Nephron progenitor cell (in vitro differentiated cells): Measurements from ENCODE around the gene VENTX.
"Not testable (repeated sequence)": the region's sequence is repeated elsewhere in the genome, so short reads cannot be mapped to it uniquely, and the experiment has no call there.

Source experiments
- DNase-seq: peaks from one replicate; pipeline ENCODE4 v3.0.0; 2021
- H3K27ac Mint-ChIP-seq: 2 replicates; pipeline ENCODE4 v1.8.0; 2021; ENCODE audit warnings: mild to moderate bottlenecking, moderate library complexity, mixed read lengths
- H3K27me3 Mint-ChIP-seq: 2 replicates; pipeline ENCODE4 v1.8.0; 2021; ENCODE audit warnings: mild to moderate bottlenecking, low read depth, mixed read lengths; ENCODE audit not compliant: poor library complexity
- H3K36me3 Mint-ChIP-seq: 2 replicates; pipeline ENCODE4 v1.8.0; 2021; ENCODE audit warnings: low read depth, mixed read lengths
- H3K4me1 Mint-ChIP-seq: 2 replicates; pipeline ENCODE4 v1.8.0; 2021; ENCODE audit warnings: mixed read lengths
- H3K4me3 Mint-ChIP-seq: 2 replicates; pipeline ENCODE4 v1.8.0; 2021; ENCODE audit warnings: mild to moderate bottlenecking, moderate library complexity, mixed read lengths
- H3K9me3 Mint-ChIP-seq: 2 replicates; pipeline ENCODE4 v1.8.0; 2021; ENCODE audit warnings: mild to moderate bottlenecking, moderate library complexity, mixed read lengths
- TF ChIP-seq, protein P1 (sequence below): fragments of 200-600 bp; sonication (generic); IDR thresholded peaks from 2 replicates; pipeline ENCODE4 v1.5.0; 2021; ENCODE audit warnings: antibody characterized with exemption

Gene VENTX

GRCh38 chr10:133262696-133263095, 25.0 kb downstream of the VENTX start:
- Mint-ChIP-seq H3K4me3 (peak overlapping the region; percentile 76), H3K9me3 (no peaks in the 10 kb centered on the region), H3K27me3 (peaks cover 14% of the 10 kb centered on the region), H3K36me3 (no peaks in the 10 kb centered on the region), H3K4me1 (peaks cover 28% of the 10 kb centered on the region), H3K27ac (no peak overlapping the region)
- no peak for DNase-seq
- TF ChIP-seq, protein P1, sequence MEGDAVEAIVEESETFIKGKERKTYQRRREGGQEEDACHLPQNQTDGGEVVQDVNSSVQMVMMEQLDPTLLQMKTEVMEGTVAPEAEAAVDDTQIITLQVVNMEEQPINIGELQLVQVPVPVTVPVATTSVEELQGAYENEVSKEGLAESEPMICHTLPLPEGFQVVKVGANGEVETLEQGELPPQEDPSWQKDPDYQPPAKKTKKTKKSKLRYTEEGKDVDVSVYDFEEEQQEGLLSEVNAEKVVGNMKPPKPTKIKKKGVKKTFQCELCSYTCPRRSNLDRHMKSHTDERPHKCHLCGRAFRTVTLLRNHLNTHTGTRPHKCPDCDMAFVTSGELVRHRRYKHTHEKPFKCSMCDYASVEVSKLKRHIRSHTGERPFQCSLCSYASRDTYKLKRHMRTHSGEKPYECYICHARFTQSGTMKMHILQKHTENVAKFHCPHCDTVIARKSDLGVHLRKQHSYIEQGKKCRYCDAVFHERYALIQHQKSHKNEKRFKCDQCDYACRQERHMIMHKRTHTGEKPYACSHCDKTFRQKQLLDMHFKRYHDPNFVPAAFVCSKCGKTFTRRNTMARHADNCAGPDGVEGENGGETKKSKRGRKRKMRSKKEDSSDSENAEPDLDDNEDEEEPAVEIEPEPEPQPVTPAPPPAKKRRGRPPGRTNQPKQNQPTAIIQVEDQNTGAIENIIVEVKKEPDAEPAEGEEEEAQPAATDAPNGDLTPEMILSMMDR = no peak

- Mint-ChIP-seq H3K36me3 (no peaks in the 10 kb centered on the region), H3K4me3 (peak overlapping the region; percentile 30), H3K27ac (no peak overlapping the region), H3K27me3 (peaks cover 14% of the 10 kb centered on the region), H3K4me1 (peaks cover 27% of the 10 kb centered on the region), H3K9me3 (no peaks in the 10 kb centered on the region)
- DNase-seq = no peak
- TF ChIP-seq, protein P1 = no peak
Observed at GRCh38 chr10:133263674-133264073, 26.0 kb downstream of the VENTX start.

DNA sequence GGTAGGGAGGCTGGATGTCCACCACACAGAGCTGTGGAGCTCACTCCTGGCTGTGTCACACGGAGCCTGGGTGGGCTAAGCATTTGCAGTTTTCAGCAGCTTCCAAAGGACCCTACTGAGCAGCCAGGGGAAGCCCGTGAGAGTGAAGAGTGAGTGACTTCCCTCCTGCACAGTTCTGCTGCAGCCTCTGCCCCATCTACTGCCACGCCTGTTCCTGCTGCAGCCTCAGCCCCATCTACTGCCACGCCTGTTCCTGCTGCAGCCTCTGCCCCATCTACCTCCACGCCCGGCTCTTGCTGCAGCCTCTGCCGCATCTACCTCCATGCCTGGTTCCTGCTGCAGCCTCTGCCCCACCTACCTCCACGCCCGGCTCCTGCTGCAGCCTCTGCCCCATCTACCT, 26.8 kb downstream of the VENTX start:
- peaks cover 10% of the 10 kb centered on the region for H3K27me3 Mint-ChIP-seq
- no peaks in the 10 kb centered on the region for H3K9me3 Mint-ChIP-seq
- H3K4me3 Mint-ChIP-seq = no peak overlapping the region
- peaks cover 22% of the 10 kb centered on the region for H3K4me1 Mint-ChIP-seq
- DNase-seq = no peak
- TF ChIP-seq, protein P1 = no peak
- H3K27ac Mint-ChIP-seq = no peak overlapping the region
- no peaks in the 10 kb centered on the region for H3K36me3 Mint-ChIP-seq

DNA sequence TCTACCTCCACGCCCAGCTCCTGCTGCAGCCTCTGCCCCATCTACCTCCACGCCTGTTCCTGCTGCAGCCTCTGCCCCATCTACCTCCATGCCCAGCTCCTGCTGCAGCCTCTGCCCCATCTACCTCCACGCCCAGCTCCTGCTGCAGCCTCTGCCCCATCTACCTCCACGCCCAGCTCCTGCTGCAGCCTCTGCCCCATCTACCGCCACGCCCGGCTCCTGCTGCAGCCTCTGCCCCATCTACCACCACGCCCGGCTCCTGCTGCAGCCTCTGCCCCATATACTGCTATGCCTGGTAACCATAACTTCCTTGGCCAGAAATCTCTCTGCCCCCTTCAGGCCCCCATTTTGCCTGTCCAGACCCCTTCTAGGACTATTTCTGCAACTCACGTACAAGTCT, 27.4 kb downstream of the VENTX start:
- DNase-seq, H3K27ac Mint-ChIP-seq, H3K9me3 Mint-ChIP-seq, H3K27me3 Mint-ChIP-seq, H3K36me3 Mint-ChIP-seq, H3K4me3 Mint-ChIP-seq: not testable (repeated sequence)
- H3K4me1 Mint-ChIP-seq = peaks cover 20% of the 10 kb centered on the region

DNA sequence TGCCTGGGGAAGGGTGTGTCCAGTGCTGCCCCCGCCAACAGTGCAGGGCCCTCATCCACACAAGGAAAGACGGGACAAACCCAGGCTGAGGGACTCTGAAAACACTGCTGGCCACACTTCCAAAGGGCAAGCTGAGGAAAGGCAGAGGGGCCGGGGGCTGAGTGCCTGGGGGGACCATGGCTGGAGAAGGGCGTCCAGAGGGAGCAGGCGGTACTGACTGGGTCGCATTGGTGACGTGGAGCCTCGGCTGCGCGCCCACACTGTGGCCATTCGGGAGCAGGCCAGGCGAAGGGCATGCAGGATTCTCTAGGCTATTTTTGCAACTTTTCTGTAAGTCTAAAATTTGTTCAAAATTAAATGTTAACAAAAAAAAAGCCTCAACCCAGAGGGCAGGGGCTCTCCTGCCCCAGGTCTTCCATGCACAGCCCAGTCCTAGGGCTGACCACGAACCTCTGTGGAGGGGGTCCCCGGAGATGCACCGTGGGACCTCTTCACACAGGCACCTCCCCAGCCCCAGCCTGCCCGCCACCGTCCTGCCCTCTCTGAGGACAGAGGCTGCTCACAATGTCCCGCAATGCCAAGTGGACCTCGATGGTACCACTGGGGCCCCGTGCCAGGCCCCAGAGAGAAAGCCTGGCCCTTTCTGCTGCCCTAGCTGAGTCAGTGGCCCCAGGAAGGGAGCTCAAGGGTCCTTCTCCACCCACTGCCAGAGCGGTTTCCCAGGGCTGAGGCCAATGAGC, 28.6 kb downstream of the VENTX start:
- Mint-ChIP-seq H3K4me3 (no peak overlapping the region), H3K27ac (no peak overlapping the region), H3K9me3 (no peaks in the 10 kb centered on the region), H3K36me3 (no peaks in the 10 kb centered on the region), H3K27me3 (peaks cover 8% of the 10 kb centered on the region), H3K4me1 (peaks cover 13% of the 10 kb centered on the region)
- TF ChIP-seq, protein P1 = no peak
- DNase-seq = no peak

GRCh38 chr10:133267293-133267692, 29.6 kb downstream of the VENTX start:
- H3K27me3 Mint-ChIP-seq = peaks cover 8% of the 10 kb centered on the region
- TF ChIP-seq, protein P1 = no peak
- H3K4me3 Mint-ChIP-seq = no peak overlapping the region
- H3K4me1 Mint-ChIP-seq = peaks cover 12% of the 10 kb centered on the region
- no peaks in the 10 kb centered on the region for H3K9me3 Mint-ChIP-seq
- H3K36me3 Mint-ChIP-seq = no peaks in the 10 kb centered on the region
- H3K27ac Mint-ChIP-seq = no peak overlapping the region
- no peak for DNase-seq
